NCI-H345 treated with DMSO at 0.1 percent for 48 hours (cell line): Measurements from ENCODE around the gene IL27RA.

Source experiments
- DNase-seq: peaks from one replicate; lab custom pipeline; 2025; ENCODE audit not compliant: unreplicated experiment; lab: John Stamatoyannopoulos, UW

IL27RA gene

DNA sequence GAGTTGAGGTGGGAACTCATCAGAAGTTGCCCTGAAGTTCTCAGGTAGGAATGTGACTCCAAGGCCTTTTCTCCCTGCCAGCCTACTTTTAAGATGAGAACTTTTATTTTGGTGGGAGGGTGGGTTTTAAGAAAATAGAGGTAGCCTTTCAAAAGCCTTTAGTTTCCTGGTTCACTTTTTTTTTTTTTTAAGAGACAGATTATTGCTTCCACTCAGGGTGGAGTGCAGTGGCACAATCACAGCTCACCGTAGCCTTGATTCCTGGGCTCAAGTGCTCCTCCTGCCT is 51.1 kb downstream of the IL27RA start:
- no peak for DNase-seq

DNA sequence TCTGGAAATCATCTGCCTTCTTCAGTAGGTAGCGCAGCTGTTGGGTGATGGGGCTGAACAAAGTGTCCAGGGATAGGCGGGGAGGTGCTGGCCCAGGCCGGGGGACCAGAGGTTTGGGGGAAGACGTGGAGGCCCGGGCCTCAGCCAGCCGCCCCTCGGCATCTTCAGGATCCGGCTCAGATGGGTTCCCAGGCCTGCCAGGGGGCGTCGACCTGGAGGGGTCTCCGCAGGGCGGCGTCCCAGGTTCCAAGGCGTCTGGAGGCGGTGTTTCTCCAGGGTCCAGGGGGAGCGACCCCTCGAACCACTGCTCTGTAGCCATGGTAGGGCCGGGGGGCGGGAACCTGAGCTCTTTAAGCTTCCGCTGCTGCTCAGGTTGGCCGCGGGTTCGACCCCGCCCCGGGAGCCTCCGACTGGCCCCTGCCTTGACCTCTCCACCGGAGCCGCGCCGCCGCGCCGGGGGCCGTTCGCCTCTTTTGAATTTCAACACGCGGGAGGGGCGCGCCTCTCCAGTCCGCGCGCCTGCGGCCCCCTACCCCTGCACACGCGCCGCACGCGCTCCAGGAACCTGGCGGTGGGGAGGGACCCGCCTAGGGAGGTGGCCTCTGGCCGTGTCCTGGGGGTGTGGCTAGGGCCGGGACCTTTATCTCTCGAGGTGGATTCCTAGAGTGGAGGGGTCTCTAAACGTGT is 53.9 kb downstream of the IL27RA start, which contains the start of gene C19orf67:
Gene C19orf67, minus strand, starts transcription at position 475 of the 687 bp plus-strand sequence. Its CDS starts 156 bp downstream, at position 319.
- DNase-seq, result no peak

DNA sequence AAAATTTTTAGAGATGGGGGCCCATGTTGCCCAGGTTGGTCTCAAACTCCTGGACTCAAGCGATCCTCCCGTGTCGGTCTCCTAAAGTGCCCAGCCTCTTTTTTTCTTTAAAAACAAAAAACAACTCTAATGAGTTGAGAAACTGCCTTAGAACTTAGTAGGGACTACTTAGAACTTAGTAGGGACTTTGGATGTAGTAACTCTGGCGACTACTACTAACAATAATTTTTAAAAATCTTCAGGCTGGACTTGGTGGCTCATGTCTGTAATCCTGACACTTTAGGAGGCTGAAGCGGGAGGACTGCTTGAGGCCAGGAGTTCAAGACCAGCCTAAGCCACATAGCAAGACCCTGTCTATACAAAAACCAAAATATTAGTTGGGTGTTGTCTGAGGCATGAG is 54.5 kb downstream of the IL27RA start:
- no peak for DNase-seq

DNA sequence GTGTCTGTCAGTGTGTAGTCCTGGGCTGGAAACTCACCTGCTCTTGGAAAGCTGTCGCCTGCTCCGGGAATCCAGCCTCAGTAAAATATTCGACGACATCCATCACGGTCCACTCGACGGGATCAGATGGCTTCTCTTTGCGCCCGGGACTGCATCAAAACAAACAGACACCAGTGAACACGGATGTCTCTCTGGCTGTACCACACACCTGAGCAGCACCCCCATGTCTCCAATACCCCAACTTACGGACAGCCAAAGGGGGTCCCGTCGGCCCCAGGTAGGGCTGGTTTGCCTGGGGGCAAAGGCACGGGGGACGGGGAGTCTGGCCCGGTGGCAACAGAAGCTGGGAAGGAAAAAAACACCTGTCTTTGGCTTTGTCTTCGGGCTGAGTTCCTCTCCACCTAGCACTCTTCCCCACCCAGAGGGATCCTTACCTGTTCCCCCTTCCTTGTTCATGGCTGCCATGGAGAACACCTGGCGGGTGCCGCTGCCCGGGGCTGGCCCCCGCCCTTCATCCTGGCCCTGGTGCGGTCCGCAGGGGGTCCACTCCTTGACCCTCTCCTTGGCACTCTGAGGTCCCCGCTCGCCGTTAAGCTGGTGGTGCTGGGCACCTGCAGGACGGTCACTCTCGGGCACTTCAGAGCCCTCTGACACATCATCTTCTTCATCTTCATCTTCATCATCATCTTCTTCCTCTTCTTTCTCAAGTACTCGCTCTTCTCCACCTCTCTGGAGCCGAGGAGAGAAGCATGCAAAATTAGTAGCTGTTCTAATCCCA is 57.3 kb downstream of the IL27RA start:
- DNase-seq, result no peak

DNA sequence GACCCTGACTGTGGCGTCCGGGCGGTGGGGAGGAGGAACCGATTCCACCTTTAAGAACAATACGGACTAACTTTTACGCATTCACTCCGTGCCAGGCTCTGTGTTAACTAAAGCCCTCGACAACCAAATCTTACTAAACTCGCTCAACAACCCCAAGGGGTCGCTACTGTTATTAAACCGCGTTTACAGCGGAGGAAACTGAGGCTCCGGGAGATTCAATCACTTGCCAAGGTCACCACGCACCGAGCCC is 57.8 kb downstream of the IL27RA start:
- DNase-seq, result no peak

DNA sequence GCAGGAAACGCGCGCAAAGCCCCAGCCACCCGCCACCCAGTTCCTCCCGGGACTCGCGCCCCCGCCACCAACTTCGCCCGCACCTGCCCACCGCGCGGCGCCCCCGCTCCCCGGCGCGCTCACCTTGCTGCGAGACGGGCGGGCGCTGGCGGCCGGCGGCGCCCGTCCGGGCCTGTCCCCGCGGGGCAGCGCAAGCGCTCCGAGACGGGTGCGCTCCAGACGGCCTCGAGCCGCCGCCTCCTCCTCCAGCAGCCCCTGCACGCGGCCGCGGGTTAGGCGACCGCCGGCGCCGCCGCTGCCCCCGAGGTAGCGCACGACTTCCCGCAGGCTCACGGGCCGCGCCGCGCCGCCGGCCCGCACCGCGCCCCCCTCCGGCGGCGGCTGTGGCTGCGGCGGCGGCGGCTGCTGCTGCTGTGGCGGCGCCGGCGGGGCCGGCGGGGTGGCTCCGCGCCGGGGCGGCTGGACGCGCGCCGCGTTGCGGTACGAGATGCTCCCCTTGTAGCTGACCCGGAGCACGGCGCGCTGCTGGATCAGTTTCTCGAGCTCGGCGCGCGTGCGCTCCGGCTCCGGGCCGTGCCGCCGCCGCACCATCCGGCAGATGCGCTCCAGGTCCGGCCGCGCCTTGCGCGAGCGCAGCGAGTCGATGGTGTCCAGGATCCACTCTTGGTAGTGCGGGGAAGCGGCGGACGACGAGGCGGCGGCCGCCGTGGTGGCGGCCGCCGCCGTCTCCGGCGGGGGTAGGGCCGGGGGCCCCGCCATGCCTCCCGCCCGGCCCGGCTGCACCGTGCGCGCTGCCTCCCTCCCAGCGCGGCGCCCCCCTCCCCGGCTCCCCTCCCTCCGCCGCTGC is 58.3 kb downstream of the IL27RA start:
- DNase-seq, result no peak

DNA sequence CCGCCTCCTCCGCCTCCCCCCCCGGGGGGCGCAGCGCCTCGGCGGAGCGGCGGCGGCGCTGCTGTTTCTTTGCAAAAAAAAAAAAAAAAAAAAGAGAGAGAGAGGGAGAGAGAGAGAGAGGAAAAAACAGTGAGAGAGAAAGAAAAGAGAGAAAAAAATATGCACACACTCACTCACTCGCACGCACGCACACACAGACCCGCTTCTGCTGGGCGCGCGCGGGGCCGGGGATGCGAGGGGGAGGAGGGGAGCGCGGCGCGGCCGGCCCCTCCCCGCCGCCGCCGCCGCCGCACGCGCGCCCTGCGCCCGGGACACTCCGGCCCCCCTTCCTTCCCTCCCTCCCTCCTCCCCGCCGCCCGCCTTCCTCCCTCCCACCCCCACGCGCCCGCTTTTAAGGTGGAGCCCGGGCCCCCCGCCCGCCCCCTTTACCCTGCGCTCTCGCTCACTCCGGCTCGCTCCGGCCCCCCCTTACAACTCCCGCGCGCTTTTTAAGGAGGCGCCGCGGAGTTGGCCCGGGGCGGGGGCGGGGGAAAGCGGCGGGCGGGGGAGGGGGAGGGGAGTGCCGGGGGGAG is 59.0 kb downstream of the IL27RA start, which contains the start of gene SAMD1:
Gene SAMD1, minus strand, starts transcription at position 243 of the 572 bp plus-strand sequence.
- no peak for DNase-seq

DNA sequence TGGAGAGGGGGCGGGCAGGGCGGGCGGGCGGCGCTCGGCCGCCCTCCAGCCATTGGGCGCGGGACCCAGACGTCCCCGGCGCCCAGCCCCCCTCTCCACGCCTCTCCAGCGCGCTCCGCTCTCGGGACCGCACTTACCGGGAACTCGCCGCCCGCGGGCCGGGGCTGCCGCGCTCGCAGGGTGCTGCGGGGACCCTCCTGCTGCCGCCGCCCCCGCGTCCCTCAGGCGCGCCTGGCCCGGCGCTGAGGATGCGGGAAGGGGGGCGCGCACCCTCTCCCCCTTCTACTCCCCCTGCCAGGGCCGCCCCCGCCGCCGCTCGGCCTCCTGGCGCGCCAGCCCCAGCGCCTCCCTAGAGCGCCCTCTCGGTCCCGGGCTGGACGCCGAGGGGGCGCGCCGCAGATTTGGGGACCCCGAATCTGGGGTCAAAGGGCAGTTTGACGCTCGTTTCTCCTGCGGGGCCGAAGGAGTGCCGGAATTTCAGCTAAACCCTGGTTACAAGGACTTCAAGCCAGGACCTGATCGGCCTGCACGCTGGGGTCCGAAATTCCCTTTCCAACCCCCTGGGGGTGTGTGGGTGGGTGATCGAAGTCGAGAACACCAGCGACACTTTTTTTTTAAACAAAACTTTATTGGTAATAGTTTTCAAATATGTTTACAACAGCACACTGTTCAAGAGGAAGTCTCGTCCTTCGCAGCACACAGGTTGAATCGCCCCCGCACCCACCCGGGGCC is 59.7 kb downstream of the IL27RA start:
- DNase-seq, result no peak

DNA sequence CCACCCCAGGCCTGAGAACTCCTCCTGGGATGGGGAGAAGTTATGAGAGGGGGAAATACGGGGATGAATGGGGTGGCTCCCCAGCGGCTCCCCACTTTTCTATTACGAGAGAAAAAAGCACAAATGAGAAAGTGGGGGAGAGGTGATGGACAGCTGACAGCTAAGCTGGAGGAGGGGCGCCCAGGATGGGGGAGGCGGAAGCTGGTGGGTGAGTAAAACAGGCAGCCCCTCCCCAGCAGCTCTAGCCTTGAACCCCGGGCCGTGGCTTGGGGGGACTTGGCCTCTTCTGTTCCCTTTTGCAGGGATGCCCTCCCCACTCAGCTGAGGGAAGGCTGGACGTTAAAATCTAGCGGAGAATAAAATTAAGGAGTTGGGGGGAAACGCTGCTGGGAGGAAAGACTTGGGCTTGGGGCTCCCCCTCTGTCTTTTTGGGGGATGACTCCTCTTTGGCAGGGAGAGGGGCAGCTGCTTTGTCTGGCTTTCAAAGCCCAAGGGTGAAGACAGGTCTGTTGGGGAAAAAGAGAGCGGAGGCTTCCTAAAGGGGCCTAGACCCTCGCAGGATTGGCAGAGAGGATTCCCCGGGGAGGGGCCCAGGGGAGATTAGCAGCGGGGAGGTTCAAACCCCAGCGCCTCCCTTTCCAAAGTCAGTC is 60.4 kb downstream of the IL27RA start:
- no peak for DNase-seq

DNA sequence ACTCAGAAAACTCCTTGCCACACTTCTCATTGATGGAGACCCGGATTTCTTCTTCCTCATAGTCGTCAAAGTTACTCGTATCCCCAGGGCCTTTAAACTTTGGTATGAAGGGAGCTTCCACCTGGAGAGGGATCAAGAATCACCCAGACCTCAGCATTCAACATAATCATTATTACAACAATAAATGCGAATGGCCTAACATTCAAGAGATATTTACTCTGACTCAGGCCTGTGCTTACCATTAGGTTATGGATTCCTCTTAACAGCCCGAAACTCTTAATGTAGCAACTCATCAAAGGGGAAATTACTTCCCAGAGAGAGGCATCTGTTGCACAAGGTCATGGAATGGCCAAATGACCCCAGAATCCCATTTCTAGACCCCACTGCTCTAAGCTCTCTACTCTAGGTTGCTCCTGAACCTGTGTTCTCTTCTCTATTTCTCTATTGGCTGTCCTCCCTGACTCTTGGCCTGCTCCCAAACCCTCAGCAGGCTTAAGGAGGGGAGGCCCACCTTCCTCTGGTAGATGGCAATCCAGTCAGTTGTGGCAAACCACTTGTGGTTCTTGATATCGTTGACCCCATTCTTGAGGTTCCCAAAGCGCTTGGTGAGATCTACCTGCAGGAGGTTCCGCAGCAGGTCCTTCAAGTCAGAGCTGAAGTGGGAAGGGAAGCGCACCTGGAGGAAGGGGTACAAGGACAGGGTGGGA is 61.7 kb downstream of the IL27RA start:
- DNase-seq, result no peak

DNA sequence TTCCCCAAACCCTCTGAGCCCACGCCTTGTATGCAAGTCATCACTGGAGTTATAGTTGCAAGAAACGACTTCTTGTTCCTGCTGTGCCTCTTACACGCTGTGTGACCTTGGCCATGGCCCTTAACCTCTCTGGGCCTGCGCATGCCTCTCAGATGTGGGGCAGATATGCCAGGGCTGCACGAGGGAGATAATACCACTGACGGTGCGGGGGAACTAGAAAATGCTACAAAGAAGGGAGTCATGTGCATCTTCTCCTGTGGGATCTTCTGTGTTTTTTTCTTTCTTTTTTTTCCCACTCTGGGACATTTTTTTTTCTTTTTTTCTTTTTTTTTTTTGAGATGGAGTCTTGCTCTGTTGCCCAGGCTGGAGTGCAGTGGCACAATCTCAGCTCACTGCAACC is 63.3 kb downstream of the IL27RA start:
- no peak for DNase-seq

DNA sequence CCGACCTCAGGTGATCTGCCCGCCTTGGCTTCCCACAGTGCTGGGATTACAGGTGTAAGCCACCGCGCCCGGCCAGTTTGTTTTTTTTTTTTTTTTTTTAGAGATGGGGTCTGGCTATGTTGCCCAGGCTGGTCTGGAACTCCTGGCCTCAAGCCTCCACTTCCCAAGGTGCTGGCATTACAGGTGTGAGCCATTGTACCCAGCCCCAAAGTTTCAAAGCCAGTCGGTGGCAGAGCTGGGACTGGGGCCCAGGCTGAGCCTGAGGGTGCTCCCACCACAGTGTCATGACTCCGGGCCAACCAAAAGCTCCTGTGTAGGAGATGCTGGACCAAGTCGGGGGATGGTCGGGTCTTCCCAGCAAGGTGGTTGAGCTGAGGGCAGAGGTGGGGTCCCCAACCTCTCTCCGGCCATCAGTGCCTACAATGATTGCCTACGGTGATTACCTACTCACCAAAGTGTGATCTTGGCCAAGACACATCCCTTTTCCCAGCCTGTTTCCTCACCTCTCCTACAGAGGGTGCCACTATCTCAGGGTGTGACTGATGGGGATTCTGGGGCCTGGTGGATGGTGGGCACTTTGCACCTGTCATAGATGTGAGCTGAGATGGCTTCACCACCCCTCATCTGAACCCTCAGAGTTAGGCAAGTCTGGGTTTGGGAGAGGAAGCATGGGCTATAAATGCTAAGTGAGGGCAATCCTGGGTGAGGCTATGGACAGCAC is 64.9 kb downstream of the IL27RA start:
- DNase-seq, result no peak

DNA sequence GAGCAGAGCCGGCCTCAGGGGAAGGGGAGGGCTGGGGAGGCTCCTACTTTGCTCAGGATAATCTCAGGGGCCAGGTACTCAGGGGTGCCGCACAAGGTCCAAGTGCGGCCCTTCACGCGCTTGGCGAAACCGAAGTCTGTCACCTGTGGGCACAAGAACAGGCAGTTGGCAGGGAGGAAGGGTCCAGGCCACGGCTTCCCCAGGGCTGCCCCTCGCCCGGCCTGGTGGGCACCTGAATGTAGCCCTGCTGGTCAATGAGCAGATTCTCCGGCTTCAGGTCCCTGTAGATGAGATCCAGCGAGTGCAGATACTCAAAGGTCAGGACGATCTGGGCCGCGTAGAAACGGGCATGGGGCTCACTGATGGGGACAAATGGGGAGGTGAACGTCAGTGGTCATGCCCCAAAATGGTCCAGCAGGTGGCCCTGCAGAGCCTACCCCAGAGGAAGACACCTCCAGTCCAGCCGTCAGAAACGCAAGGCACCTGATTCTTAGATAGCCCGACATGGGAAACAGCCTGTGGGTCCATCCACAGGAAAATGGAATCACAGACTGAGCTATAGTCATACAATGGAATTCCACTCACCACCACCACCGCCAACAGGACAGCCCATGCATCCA is 66.1 kb downstream of the IL27RA start:
- DNase-seq, result no peak

DNA sequence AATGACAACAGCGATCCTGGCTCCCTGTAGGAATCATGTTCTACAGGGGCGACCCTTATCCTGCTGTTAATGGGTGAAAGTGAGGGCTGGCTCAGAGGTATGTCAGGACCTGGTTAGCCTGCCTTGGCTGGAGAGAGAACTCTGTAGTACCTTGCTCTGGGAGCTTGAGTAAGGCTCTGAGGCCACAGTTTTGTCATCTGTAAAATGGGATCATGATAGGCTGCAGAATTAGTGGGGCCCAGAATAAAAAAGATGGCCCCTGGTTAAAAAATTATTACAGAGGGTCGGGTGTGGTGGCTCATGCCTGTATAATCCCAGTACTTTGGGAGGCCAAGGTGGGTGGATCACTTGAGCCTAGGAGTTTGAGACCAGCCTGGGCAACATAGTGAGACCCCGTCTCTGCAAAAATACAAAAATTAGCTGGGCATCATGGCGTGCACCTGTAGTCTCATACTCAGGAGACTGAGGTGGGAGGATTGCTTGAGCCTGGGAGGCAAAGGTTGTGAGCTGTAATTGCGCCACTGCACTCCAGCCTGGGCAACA is 69.5 kb downstream of the IL27RA start:
- DNase-seq, result no peak

DNA sequence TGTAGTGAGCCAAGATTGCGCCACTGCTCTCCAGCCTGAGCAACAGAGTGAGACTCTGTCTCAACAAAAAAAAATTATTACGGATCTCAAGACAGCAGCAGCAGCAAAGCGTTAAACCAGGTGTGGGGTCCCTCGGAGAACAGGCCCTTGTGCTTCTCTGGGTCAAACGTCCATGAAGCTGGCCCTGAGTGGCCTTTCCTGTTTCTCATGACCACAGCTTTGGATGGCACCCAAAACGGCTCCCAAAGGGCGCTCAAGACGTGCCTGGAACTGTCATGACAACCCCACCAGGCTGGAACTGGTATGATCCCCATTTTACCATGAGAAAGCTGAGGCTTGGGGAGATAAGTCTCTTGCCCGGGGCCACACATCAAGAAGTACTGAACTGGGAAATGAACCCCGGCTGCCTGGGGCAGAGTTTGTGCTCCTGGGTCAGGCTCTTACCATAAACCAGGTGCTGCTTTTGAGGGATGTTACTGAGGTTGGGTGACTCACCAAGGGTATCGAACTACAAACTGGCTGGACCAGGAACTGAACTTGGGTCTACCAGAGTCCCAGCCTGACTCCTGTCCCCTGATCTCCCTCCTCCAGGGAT is 70.6 kb downstream of the IL27RA start:
- DNase-seq, result no peak

DNA sequence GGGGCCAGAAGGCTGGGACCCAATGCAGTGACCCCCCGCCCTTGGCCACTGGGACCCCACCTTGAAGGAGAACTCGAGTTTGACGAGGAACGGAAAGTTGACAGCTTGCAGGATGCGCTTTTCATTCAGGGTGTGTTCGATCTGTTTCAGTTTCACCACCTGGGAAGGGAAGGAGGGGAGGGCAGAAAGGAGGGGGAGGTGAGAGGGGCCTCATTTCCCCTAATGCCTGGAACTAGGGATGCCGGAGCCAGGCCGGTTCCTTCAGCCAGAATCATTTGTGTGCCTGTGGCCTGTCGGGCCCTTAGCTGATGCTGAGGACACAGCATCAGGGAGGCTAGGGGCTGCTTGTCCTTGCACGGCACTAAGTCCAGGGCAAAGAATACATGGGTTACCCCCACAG is 71.2 kb downstream of the IL27RA start:
- no peak for DNase-seq
